Fibroblast of skin of right biceps (primary cell): ENCODE results near the gene ELL.

Experiments used
- DNase-seq: peaks from one replicate; pipeline ENCODE4 v3.0.0-alpha.2; 2013

Gene ELL

DNA sequence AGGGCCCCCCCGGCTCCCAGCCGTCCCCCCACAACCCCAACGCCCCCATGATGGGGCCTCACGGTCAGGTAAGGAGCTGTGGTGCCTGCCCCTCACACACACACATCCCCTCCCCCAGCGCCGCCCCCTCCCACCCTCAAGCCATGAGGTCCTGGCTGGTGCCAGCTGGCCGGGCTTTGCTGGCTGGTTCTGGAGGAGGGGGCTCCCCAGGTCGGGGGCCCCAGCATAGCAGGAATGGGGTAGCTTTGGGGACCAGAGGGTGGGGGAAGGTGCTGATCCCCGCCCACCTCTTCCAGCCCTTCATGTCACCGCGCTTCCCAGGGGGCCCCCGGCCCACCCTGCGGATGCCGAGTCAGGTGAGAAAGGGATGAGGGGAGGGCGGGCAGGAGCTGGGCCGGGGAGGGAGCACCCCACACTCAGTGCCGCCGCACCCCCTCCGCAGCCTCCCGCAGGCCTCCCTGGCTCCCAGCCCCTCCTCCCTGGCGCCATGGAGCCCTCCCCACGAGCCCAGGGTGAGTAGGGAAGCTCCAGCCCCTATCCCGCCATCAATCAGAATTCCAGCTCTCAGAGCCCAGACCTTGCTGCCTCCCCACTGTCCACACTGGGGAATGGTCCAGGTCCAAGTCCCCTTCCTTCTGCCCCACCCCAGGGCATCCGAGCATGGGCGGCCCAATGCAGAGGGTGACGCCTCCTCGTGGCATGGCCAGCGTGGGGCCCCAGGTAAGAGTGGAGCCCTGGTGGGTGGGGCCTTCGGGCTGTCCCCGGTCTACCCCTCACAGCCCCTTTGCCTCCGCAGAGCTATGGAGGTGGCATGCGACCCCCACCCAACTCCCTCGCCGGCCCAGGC lies 90.3 kb downstream of the ELL start:
- no peak for DNase-seq

DNA sequence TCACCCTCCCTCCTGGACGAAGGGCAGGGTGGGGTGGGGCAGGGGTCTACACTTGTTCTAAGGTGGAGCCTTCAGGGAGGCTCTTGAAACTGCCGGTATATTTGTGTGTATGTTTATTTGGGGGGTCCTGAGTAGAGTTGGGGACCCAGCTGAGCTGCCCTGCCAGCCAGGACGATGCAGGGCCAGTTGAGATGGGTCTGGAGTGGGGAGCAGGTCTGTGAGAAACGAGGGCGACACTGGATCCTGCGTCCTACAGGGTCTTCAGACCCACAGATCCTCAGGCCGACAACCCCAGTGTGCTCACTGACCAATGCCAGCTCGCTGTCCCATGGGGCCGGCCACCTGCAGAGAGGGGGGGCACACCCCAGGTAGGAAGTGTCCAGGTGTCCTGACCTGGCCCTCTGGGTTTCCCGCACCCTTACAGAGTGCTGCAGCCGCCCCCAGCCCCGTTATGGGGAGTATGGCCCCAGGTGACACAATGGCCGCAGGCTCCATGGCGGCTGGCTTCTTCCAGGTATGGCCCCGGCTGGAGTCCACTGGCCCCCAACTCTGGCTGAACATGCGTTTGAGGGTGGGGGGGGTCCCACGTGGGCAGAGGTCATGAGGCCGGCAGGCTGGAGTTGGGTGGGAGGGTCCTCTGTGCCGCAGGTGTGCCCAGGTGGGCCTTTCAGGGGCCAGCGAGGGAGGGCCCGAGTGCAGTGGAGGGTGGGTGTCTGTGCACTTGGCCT lies 91.3 kb downstream of the ELL start:
- DNase-seq: no peak

DNA sequence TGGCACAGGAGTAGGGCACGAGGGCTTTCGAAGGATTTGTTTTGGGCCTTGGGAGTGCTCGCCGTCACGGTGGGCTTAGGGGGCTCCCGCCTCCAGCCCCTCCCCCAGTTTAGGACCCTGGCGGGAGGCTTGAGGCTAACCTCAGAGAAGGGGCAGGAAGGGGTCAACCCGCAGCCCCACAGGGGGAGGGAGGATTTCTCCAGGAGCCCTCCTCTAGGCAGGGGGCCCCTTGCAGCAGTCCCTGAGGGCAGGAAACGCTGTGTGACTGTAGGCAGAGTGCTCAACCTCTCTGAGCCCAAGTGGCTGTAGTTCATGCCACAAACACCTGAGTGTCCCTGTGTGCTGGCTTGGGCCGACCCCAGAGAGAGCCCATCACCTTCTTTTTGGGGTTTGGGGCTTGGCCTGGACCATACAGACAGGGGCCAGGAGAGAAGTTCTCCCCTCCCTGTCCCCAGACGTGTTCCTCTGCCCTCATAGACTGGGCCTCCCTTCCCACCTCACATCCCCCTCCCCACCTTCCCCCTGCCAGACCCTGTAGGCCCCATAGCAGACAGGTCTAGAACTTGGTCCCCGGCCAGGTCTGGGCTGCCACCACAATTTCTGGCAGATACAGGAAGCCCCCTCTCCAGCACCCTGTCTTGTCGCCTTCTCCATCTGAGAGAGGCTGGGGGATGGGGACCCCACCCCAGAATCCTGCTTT lies 92.0 kb downstream of the ELL start:
- DNase-seq: no peak

DNA sequence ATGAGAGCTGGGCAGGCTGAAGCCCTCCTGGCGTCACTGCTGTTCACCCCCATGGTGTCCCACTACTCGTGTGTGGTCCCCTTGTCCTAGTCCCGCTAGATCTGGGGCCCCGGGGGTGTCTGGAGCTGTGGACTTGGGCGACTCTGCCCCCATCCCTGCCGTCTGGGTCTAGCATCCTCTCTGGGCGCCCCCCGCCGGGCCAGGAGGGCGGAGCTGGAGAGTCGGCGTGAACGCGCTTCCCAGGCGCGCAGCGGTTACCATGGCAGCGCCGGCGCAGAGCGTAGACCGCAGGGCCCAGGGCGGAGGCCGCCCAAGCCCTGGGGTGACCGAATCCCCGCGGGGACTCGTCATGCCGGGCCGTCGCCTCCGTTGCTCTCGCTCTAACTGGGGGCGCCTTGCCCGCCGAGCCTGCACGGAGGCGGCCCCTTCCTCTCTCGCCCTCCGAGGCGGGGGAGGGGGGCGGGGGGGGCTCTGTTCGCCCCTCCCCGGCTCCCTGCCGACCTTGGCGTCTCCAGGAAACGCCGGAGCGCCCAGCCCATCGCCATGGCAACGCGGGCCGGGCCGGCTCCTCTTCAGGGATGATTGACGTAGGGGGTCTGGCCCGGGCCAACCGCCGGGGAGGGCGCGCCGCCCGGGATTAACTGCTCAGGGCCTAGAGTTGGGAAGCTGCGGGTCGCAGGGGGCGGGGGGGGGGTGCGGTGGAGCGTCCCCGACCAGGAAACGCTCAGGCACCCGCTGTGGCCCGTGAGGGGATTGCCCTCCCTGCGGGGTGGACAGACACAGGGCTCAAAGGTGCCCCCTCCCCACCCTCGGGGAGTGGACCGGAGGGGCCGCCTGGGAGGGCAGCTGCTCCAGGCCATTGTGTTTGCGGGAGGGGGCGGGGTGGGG lies 92.8 kb downstream of the ELL start:
- DNase-seq: peak; percentile 91

DNA sequence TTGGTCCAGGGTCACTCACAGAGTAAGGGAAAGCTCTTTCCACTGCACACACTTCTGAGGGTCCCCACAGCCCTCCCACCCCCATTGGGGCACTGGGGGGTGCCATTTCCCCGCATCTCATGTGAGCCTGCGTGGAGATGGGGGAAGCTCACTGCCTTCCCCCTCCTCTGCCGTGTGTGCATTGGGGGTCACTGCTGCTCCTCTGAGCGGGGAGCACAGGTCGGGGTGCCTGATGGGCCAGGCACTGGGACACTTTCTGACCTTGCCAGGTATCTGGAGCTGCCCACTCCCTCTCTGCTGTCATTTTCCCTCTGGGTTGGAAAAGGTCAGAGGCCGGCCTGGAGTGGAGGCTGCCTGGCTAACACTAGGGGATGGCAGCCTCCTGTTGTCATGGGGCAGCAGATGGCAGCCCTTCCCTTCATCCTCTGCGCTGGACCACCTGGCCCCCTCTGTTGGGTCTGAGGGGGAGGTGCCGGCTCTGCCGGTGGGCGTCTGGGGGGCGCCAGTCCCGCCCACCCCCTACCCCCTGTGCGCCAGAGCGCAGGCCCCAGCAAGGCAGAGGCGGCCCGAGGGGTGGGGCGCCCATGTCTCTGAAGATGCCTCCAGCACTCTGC lies 93.6 kb downstream of the ELL start:
- no peak for DNase-seq

DNA sequence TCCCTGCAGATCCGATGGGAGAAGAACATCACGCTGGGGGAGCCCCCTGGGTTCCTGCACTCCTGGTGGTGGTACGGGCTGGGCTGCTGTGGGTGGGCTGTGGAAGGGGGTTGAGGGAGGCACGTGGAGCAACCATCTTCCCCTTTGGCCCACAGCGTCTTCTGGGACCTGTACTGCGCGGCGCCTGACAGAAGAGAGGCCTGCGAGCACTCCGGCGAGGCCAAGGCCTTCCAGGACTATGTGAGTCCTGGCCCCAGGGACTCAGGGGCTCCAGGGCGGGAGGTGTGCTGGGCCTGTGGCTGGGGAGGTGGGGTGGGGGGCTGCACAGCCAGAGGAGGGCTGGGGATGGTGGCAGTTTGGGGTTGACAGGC lies 94.1 kb downstream of the ELL start:
- no peak for DNase-seq

DNA sequence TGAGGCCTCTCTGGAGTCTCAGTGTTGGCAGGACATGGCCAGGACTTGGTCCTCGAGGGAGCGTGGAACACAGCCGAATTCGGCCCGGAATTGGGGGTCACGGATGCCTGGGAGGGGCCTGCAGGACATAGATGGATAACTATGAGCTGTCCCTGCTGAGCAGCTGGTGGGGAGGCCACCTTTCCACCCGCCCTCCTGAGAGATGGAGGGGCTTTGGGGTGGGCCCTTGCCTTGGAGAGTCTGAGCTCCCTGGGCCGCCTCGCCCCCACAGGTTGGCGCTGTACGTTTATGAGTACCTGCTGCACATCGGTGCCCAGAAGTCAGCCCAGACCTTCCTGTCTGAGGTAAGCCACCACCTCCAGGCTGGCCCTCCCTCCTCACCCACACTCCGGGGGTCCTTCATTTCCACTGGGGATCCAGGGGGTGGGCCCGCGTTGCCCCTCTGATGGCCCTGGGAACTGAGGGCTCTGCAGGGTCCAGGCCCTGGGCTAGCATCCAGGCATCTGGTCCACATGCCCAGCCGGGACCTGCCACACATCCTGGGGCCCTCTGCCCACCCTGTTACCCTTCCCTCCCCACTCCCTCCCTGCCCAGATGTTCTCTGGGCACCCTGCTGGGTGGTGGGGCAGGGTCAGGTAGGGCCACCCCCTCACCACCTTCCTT lies 94.7 kb downstream of the ELL start:
- no peak for DNase-seq

DNA sequence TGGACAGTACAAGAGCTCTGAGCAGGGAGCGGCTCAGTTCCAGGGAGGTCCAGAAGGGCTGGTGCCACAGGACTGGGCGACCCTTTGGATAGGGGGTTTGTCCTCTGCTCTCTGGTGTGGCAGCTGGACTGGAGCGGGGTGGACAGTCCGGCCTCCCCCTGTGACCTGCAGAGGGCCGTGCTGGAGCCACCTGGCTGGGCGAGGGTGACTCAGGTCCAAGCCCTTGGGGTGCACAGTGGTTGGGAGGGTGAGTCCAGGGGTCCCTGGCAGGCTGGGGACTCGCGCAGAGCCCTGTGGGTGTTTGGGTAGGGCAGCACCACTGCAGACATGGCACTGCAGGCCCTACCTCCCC lies 95.5 kb downstream of the ELL start:
- DNase-seq: no peak

DNA sequence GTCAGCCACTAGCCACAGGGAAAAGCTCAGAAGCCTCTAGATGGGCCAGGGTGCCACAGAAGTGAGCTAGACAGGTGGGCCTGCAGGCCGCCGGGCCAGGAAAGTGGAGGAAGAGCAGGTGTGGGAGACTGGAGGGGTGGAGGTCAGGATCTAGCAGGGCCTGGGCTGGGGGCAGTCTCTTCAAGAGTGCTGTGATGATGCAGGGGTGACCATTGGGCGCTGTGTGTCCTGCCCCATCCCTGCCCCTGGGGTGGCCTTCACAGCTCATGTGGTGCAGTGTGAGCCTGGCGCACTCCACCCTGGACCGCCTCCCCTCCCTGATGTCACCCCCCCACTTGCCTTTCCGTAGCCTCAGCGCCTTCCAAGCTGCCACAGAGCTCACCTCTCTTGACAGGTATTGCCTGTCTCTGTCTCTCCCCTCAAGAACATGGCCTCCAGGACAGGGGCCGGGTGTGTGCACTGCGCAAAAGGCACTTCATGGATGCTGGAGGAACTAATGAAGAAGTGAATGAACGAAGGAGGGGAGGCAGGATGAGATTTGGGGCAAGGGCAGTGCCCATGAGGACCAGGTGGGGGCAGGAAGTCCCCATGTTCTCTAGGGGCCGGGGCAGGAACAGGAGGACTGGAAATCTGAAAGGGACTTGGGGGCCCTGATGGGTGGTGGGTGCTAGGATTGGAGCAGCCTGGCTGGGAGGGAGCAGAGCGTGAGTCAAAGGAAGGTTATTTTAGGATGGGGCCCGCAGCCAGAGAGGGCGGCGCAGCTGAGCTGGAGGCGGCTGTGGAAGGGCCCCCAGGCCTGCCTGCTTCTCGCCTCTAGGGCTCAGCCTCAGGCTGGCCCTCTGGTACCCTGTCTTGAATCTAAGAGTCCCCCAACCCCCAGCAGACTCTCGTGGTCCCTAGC lies 96.1 kb downstream of the ELL start:
- peak; percentile 80 for DNase-seq

DNA sequence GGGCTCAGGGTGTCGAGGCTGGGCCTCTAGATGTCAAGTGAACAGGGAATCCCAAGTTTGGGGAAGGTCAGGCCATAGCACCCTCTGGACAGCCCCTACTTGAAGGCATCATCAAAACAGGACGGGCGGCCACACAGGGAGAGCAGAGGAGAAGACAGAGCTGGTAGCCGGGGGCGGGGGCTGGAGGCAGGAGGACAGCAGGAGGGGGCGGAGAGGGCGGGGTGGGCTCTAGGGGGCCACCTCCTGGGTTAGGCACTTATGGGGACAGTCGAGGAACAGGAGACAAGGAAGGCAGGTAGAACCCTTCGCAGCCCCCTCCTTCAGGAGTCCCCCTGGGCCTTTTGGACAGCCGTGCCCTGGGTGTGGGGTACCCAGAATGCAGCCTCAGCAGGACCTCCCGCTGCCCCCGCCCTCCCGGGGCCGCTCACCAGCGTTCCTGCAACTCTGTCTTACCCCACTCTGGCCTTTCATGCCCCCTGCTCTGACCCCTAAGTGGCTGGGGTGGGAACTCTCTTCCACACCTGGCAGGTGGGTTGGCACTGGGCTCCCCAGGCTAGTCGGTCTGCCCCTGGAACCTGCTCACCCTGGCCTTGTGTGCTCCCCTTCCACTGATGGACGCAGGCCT lies 96.9 kb downstream of the ELL start:
- DNase-seq: no peak

DNA sequence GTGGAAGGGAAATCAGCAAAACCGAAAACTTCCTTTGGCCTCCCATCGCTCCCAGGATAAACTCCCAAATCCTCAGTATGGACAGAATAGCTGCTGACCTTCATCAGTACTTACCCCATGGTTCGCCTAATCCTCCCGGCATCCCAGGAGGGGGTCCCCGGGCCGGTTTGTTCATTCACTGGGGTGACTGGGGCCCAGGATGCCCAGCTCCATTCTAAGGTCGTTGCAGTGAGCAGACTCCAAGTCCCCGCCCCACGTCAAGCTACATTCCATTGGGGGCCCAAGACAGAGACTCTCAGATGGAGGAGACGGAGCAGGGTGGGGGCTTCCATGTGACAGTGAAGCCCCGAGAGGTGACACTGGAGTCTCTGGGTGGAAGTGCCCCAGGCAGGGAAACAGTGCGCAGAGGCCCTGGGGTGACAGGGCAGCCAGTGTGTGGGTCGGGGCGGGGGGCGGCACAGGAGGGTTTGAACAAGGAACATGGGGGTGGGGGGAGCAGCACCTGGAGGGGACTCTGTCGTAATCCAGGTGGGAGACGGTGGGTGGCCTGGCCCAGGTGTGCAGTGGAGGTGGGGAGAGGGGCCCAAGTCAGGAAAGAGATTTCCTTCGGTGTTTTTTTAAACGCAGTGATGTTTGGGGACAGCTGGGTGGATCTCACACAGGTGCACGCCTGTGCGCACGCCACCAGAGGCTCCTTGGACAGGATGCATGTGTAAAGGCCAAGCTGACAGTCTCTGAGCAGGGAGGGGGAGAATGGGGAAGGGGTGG lies 97.6 kb downstream of the ELL start:
- no peak for DNase-seq

DNA sequence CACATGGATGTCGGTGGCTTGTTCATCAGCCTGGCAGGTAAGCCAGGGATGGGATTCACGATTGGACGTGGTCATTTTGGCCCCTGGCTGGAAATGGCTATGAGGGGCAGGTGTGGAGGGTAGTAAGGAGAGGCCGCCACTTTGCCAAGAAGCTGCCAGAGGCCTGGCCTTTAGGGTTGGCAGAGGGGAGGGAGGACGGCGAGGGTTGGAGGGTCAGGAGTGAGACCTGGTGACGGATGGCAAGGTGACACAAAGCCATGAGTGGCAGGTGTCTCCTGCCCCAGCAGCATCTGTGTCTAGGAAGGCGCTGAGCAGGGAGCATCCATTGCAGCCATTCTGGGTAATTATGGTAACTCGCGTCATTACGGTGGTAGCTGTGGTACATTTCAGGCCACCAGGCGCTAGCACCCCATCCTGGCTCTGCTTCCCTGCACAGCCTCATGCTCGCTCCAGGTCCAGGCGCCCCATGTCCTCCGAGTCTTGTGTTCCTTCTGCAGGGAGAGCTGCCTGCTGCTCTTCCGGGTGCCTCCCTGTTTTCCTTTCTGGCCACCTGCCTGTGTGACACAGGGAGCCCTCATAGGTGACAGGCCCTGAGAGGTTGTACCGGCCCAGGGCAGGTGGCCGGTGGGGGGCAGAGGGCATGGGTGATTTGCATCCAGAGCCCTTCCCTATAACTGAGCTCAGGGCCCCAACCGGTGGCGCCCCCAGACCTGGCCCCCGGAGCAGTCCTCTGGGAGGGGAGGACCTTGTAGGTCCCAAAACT lies 98.4 kb downstream of the ELL start:
- no peak for DNase-seq

DNA sequence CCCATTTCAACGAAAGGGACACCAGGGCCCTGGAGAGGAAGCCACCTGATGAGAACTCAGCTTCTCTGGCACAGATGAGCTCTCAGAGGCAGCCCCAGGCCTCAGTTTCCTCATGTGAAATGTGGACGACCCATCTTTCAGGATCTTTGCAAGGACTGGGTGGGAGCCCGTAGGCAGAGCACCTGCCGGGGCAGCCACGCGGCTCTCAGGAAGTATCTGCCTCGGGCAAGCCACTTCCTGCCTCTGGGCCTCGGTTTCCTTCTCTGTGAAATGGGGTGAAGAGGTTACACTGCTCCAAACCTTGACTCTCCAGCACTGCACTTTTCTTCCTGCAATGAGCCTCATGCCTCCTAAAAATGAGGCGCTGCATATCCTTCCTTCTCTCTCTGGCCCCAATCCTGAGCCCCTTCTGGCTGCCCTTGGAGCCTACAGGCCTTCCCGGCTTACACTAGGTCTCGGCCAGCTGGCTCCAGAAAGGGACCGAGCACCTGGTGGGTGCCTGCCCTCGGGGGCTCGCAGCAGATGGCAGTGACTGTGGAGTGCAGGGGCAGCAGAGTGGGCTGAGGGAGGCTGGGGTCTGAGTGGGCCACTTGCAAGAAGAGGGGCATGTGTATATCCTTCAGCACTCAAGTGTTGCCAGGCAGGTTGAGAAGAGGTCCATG lies 99.2 kb downstream of the ELL start:
- DNase-seq: no peak

DNA sequence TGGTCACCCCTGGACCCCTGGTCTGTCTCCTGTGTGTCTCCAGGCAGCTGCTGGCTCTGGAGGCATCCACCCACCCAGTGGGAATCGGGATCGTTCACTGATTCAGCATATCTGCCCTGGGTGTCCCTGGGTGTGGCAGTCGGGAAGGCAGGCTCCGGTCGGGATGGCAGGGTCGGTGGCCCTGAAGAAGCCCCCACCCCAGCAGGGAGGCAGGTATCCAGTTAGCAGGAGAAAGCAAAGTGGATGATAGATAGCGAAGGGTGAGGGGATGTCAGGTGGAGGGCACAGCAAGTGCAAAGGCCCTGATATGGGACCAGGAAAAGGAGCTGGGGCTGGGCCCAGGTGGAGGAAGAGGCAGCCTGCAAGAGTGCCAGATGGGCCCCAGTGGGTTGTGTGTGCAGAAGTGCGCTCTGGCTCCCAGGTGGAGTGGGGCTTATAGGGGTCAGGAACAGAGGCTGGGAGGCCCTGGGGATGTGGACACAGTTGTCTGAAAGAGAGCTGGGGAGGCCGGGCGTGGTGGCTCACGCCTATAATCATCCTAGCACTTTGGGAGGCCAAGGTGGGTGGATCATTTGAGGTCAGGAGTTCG lies 100.4 kb downstream of the ELL start:
- DNase-seq: no peak

DNA sequence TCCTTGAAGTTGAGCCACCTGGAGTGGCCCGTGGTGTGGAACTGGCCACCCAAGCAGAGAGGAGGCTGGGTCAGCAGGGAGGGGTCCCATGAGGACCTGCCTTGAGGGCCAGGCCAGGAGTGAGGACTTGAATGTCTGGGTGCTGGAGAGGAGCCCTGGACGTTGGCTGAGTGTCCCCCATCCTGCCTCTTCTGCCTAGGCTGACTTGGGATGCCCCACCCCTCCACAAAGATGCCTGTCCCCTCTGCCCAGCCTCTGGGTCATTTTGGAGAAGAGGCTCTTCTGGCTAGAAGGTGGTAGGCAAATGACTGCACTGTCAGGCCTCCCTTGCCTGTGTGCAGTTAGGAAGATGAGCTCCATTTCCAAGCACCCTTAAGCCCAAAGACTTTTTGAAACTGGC lies 100.9 kb downstream of the ELL start:
- no peak for DNase-seq

DNA sequence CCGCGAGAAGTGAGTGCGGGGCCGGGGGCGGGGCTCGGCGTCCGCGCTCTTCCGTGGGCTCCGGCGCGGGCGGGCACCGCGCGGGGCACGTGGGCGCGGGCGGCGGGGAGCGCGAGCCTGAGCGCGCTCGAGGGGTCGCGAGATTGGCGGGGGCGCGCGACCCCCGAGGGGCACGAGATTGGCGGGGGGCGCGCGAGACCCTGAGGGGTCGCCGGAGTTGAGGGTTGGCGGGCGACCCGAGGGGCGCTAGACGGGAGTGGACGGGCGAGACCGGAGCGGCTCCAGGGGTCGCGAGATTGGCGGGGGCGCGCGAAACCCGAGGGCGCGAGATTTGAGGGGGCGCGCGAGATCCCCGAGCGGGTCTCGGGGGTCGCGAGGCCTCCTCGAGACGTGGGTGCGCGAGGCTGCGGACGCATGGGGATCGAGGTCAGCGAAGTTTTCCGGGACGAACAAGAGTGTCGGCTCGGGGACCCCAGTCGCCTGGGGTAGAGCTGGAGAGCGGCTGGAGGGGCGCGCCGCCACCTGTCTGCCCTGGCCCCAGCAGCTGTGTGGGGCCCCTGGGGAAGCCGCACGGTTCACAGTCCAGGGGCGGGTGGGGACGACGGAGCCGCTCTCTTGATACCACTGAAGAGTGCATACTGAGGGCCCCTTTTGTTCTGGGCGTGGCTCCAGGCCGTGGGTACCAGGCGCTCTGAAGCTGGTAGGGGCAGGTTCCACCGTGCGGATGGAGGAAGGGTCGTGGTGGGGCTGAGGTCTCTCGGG lies 102.0 kb downstream of the ELL start:
- no peak for DNase-seq

DNA sequence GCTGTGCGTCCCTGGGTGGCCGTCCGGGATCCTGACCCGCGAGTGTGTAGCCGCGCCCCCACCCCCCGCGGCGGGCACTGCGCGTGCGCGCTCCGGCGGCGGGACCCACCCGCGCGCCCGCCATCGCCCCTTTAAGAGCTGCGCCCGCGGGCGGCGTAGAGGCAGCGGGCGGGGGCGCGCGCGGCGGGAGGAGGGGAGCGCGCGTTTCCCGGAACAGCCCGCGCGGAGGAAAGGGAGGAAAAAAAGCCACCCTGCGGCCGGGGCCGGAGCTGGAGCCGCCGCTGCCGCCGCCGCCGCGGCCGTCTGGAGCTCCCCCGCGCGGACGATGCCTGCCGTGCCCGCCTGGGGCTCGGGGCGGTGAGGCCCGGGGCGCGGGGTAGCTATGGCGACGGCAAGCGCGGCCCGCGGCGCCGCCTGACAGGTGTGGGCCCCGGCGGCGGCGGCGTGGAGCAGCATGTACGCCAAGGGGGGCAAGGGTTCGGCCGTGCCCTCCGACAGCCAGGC lies 102.6 kb downstream of the ELL start, which contains the start of gene SSBP4:
Gene SSBP4 (plus strand): TSS at position 204 of the 504 bp plus-strand sequence. CDS start 251 bp downstream, at position 455.
- DNase-seq: peak; percentile 87
